Left renal cortex interstitium (tissue), 4 donors: Measurements from ENCODE around the gene RAN. TPM values are rescaled to one million over a fixed set of nuclear protein-coding genes. Genes with fewer than 3 reads are reported as not detected.
"Not testable (repeated sequence)": the region's sequence is repeated elsewhere in the genome, so short reads cannot be mapped to it uniquely, and the experiment has no call there.

ENCODE experiments used
- DNase-seq, 4 donors: peaks; one replicate each; pipeline ENCODE4 v3.0.0-alpha.2; 2013; ENCODE audit warnings: low read depth in 4 of 4, low spot score in 2 of 4, missing footprints in 1 of 4
- polyA plus RNA-seq, 4 donors: library from polyadenylated mRNA; unstranded; fragments of 120-200 nt; gene quantifications; one replicate each; pipeline ENCODE4 v1.2.1, GENCODE V29; 2013; ENCODE audit not compliant: insufficient read length in 4 of 4

The RAN gene
- polyA plus RNA-seq, 4 donors: 571 to 701 (median 636) TPM

- no peak for DNase-seq
Measured at GRCh38 chr12:130877333-130877732, 5.5 kb downstream of the RAN start.

GRCh38 chr12:130878193-130879185 is 6.6 kb downstream of the RAN start:
- no peak for DNase-seq

DNA sequence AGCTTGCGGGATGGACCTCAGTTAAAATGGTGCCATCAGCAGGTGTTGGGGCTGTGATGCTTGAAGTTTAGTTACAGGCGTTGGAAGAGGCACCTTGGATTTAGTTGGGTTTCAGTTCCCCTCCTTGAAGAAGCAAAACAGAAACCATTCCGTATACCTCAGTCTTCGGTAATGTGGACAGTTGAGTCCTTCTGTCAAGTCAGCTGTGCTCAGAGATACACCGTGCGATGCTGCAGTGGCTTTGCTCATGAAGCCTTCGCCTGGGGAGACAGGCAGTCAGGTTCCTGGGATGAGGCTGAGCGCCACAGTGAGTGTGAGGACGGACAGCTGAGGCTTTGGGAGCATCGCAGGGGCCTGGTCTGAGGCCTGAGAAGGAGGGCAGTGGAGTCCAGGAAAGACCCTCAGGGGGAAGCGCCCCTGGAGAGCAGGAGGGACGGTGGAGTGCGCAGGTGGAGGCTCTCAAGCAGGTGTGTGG is 7.4 kb downstream of the RAN start:
- DNase-seq: no peak

- no peak for DNase-seq
Measured at GRCh38 chr12:130879781-130880389, 8.0 kb downstream of the RAN start.

DNA sequence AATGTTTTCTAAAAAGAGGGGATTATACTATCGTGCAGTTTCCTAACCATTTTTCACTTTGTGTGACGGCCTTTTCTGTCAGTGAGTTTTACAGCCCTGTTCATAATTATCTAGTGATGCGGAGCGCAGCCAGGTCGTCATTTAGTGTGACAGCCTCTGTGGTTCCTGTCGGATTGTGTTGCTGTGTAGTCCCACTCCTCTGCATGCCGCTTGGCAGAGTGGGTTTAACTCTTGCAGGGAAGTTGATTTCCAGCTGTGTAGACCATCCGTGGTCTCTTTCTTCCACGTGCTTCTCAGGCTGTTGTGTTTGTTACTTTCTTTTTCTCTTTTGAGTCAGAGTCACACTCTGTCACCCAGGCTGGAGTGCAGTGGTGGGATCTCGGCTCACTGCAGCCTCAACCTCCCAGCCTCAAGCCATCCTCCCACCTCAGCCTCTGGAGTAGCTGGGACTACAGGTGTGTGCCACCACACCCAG is 8.6 kb downstream of the RAN start:
- DNase-seq: no peak

DNA sequence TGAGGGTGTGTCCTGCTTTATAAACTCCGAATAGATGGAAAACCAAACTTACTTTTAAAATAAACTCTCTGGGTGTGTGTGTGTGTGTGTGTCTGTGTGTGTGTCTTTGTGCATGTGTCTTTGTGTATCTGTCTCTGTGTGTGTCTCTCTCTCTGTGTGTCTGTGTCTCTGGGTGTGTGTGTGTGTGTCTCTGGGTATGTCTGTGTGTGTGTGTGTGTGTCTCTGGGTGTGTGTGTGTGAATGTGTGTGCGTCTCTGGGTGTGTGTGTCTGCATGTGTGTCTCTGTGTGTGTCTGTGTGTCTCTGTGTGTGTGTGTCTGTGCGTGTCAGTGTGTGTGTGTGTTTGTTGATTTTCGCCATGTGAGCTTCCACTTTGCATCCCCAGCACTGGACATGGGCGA is 9.2 kb downstream of the RAN start:
- no peak for DNase-seq

GRCh38 chr12:130881548-130881947 is 9.7 kb downstream of the RAN start:
- DNase-seq: no peak

DNA sequence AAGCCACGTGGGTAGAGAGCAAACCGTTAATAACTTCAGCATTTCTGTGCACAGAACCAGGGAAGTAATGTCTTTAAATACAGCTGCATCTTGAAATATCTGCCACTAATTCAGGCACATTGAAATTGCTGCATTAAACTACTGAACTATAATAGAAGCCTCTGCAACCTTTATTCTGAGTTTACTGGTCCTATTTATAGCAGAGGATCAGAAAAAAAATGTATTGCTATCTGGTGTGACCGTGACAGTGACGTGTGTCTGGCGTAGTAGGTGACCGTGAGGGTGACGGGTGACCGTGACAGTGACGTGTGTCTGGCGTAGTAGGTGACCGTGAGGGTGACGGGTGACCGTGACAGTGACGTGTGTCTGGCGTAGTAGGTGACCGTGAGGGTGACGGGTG is 15.3 kb downstream of the RAN start:
- DNase-seq: not testable (repeated sequence)

DNA sequence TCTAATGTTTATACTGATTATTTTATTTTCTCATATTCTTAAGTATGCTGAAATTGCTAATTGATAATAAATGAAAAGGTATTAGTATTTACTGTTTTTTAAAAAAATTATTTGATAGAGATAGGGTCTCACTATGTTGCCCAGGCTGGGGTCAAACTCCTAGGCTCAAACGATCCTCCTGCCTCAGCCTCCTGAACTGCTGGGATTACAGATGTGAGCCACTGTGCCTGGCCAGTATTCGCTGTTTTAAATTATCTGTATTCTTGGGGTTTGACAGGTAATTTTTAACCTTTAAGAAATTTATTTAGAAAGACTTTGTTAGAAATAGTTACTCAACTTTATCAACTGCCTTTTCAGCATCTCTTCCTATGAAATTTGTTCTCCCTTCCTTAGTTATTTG is 32.2 kb downstream of the RAN start:
- DNase-seq: no peak

GRCh38 chr12:130904936-130905455 is 33.1 kb downstream of the RAN start:
- DNase-seq: not testable (repeated sequence)

- DNase-seq: no peak
Measured at GRCh38 chr12:130909111-130909510, 37.2 kb downstream of the RAN start.

DNA sequence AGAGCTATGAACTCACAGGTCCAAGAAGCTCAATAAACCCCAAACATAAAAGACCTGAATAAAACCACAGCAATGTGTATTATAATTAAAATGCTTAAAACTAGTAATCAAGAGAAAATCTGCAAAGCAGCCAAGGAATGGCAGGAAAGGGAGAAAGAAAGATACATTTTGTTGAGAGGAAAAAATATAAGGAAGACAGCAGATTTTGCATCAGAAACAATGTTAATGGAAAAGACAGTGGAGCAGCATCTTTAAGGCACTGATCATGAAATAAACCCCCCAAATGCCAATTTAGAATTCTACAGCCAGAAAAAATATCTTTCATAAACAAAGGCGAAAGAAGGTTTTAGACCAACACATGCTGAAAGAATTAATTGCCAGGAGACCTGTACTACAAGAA is 39.3 kb downstream of the RAN start:
- no peak for DNase-seq

- DNase-seq: no peak
Measured at GRCh38 chr12:130911933-130912332, 40.1 kb downstream of the RAN start.

GRCh38 chr12:130916241-130916911 is 44.5 kb downstream of the RAN start:
- DNase-seq: peak; percentile 55 to 66 (median 62)

- DNase-seq: no peak
Measured at GRCh38 chr12:130917607-130918006, 45.7 kb downstream of the RAN start.

DNA sequence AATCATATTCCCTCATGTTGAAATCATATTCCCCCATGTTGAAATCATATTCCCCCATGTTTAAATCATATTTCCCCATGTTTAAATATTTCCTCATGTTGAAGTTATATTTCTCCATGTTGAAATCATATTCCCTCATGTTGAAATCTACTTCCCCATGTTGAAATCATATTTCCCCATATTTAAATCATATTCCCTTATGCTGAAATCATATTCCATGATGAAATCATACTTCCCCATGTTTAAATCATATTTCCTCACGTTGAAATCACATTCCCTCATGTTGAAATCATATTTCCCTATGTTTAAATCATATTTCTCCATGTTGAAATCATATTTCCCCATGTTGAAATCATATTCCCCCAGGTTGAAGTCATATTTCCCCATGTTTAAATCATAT is 47.2 kb downstream of the RAN start:
- no peak for DNase-seq

GRCh38 chr12:130920119-130920703 is 48.3 kb downstream of the RAN start:
- no peak for DNase-seq

DNA sequence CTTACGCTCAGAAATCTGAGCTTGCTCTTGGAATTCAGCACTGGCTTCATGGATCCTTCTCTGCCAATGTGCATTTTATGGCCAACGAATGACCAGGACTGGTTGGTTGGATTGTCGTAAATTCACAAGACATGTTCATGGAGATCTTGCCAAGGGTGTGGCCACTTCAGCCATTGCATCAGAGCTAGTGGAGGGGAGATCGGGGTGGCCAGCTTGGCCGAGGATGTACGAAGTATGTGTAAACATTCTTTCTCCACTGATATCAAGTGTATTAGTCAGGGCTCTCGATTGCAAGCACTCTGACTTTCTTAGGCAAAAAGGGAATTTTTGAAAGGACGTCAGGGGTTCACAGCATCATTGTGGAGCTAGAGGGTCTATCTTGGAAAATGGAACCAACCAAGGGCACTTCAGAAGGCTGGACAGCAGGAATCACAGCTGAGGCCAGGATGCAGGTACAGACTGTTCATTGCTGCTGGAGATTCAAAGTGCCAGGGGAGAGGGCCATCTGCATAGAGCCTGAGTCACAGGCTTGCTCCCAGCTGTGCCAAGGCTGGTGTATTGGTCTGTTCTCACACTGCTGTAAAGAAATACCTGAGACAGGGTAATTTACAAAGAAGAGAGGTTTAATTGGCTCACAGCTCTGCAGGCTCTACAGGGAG is 49.0 kb downstream of the RAN start:
- no peak for DNase-seq

GRCh38 chr12:130922511-130922953 is 50.7 kb downstream of the RAN start:
- DNase-seq: no peak
